ENCODE results near the gene MAP4K1.
"Not testable (repeated sequence)": the region's sequence is repeated elsewhere in the genome, so short reads cannot be mapped to it uniquely, and the experiment has no call there.

DNA sequence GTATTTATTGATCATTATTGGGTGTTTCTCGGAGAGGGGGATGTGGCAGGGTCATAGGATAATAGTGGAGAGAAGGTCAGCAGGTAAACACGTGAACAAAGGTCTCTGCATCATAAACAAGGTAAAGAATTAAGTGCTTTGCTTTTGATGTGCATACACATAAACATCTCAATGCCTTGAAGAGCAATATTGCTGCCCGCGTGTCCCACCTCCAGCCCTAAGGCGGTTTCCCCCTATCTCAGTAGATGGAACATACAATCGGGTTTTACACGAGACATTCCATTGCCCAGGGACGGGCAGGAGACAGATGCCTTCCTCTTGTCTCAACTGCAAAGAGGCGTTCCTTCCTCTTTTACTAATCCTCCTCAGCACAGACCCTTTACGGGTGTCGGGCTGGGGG is 13.5 kb upstream of the MAP4K1 start:
- TF ChIP-seq EZH2 (IDR thresholded peaks at IDR 0.05; ENCODE audit: borderline replicate concordance, low read depth, low read length, poor library complexity, severe bottlenecking); CTCF (conservative IDR thresholded peaks at IDR 0.05; ENCODE audit: low read depth, low read length): not testable (repeated sequence)

Measured in A673 (cell line).